HG03196 (cell line): Measurements from ENCODE around the gene FBXO33.

Experiments used
- ATAC-seq: cut with Tn5 transposase; IDR thresholded peaks from one replicate; pipeline ENCODE4 v1.9.1; 2021; ENCODE audit not compliant: unreplicated experiment

FBXO33 gene

DNA sequence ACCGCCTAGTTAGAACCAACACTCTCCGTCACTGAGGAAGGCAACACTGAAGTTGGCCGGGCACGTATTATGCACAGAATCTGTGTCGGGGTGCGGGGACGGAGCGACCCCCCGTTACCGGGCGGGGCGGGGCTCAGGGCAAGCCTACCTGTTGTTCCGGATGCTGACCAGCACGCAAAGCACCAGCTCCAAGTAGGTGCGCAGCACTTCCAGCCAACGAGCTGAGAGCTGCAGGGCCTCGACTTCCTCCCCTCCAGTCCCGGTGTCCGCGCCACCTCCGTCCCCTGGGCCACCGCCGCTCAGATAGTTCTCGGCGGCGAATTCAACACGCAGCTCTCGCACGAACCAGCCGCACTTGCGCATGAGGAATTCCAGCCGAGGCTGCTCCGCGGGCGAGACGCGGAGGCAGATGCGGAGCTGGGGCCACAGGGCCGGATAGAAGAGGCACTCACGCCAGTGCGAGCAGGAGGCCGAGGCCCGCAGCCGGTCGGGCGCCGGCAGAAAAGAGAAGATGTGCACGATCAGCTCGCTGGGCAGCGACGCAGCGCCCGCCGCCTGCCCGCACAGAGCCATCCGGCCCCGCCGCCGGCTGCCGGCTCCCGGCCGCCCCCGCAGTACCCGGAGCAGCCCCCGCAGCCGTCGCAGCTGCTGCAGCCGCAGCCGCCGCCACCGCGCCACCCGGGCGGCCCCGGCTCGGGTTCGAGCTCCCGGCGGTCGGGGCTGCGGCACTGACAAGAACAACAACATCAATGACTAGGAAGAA, 636 bp downstream of the FBXO33 start:
- ATAC-seq, result peak; percentile 24

DNA sequence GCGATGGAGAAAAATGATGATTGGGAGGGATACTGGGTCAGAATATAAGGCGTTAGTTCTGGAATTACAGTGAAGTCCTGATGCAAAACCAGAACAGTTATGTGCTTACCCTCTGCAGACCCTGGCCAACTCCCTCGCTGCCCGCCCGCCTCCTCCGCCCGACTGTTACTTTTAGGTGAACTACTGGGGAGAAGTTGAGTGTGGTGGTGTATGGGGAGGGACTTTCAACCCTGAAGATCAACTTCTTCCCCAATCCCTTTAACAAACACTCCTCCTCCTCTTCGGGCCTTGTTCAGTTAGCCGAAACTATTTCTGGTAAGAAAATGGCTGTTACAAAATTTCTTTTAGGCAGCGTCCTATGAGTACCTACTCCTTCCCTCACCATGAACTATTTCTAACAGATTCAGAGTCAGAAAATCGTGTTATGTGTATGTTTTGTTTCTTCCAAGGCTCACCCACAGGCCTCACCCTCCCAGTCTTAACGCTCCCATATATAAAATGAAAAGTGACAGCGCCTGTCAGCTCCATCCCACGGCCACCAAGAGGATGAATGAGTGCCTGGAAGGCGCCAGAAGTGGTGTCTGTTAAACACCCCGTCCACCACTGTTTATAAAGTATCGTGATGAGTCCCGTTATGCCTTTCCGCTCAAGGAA, 1.3 kb downstream of the FBXO33 start:
- no peak for ATAC-seq

DNA sequence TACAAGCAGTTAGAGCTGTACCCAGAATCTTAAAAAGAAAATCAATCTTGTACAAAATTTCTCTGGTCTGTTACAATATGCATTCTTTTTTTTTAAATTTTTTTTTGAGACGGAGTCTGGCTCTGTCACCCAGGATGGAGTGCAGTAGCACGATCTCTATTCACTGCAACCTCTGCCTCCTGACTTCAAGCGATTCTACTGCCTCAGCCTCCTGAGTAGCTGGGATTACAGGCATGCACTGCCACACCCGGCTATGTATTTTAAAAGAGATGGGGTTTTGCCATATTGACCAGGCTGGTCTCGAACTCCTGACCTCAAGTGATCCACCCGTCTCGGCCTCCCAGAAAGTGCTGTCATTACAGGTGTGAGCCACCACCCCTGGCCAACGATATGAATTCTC, 4.1 kb downstream of the FBXO33 start:
- ATAC-seq, result no peak

DNA sequence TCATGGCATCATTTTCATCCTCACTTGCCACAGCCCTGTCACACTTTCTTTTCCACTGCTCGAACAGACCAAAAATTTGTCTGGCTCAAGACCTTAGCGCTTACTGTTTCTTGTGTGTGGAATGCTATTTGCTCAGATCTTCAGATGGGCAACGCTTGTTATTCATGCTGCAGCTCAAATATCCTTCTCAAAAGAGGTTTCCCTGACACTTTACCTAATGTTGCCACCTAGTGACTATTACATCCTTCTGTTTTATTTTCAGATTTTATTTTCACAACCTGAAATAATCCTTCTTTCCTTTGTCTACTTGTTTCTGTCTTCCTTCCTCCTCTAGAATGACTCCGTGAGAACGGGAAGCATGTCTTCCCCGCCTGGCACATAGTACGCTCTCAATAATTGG, 5.6 kb downstream of the FBXO33 start:
- no peak for ATAC-seq

DNA sequence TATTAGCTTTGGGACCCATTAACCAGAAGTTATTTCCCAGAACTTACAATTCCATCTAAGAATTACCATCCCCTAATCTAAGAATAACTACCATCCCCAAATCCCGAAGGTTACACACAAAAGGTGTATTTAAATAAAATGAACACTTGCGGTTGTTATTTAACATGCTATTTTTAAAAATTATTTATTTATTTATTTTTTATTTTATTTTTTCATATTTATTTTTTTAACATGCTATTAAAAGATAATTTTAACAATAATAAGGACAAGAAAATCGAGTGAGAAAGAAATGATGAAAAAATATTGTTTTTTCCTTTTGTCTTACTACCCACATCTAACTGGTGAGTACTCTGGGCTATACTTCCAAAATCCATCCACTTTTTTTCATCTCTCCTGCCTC, 6.3 kb downstream of the FBXO33 start:
- no peak for ATAC-seq

DNA sequence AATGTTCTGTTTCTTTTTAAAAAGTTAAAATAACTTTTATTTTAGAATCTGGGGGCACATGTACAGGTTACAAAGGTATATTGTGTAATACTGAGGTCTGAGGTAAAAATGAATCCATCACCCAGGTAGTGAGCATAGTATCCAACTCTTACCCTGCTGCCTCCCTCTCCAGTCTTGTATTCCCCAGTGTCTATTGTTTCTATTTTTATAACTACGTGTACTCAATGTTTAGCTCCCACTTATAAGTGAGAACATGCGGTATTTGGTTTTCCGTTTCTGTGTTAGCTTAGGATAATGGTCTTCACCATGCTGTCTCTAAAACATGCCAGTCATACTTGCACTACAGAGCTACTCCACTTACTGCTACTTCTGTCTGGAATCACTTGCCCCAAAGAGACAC, 8.4 kb downstream of the FBXO33 start:
- ATAC-seq, result no peak

DNA sequence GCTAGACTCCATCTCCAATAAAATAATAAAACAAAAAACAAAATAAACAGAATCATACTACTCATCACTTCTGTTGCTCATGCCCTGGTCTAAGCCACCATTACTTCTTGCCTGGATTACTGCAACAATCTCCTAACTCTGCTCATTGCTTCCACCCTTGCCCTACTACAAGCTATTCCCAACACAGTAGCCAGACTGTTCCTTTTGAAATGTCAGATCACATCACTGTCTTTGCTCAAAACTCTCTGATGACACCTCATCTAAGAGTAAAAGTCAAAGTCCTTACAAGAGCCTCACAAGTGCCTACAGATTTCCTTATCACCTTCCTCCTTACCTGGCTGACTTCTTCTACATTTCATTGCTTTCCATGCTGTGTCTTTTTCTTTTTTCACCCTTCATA, 10.0 kb downstream of the FBXO33 start:
- ATAC-seq, result no peak

DNA sequence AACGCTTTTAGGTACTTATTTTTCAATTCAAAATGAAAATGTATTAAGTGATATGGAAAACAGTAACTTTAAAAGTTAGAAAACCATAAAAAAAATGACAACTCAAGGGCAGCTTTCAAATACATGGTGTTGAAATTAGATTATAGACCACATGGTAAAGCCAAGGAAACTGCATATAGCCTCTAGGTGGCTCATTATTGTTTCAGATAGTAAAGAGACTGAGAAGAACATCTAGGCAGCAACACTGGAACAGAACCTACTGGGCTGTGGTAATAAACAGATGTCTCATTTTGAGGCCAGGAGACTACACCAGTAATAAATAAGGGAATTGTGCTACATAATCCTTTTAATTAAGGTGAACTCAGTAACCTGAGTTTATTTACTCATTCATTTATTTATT, 13.0 kb downstream of the FBXO33 start:
- ATAC-seq, result no peak

DNA sequence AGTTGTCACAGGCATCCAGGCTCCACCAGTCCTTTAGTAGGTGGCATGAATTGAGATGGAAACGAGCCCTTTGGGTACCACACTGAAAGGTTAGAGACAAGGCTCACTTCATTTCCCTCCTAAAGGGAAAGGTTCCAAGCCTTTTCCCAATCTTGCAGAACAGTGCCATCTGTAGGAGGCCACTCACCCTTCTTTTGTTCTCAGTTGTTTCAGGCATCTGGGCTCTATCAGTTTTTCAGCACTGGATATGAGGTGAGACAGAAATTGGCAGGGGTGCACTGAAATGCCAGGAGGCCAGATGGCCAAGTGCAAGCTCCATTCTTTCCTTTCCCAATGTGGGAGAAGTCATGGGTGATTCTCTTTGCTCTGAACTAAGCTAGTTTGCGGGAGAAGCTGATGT, 15.2 kb downstream of the FBXO33 start:
- ATAC-seq, result no peak

DNA sequence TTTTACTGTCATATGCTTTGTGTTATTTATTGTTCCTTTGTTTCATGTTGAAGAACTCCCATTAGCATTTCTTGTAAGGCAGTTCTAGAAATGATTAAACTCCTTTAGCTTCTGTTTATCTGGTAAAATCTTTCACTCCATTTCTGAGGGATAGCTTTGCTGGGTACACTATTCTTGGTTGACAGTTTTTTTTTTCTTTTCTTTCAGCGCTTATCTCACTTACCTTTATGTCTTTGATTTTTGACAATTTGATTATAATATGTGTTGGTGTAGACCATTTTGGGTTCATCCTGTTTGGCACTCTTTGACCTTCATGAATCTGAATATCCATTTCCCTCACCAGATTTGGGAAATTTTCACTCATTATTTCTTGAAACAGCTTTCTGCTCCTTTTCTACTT, 16.2 kb downstream of the FBXO33 start:
- ATAC-seq, result no peak

DNA sequence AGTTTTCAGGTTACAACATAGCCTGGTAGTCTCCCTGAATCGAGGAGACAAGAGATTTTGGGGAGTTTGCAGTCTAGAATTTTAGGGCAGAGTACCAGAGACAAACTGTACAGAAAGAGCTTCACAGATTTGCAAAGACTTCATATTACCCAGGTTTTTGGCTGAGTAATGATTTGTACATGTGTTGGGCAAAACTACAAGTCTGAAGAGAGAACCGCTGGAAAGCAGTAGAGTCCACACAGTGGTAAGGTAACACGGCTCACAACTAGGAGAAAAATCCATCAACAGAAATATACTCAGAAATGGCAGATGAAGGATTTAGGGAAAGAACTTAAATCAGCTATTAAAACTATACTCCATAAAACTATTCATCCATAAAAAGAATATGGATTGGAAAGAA, 25.7 kb downstream of the FBXO33 start:
- ATAC-seq, result no peak

DNA sequence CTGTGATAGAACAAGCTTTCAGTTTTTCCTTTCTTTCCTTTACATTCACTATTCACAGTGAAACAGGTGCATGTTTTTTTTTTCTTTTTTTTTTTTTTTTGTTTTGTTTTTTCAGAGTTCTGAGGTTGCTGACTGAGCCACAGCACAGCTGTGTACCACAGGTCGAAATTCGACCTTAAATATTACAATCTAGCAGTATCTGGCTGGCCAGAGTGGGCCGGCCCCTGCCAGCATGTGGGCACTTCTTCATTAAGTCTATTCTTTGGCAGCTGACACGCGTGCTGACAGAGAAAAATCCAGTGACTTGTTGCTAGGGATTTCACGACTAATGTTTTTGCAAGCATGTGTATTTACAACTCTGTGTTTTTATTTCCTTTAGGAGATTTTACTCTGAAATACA, 33.9 kb downstream of the FBXO33 start:
- no peak for ATAC-seq

DNA sequence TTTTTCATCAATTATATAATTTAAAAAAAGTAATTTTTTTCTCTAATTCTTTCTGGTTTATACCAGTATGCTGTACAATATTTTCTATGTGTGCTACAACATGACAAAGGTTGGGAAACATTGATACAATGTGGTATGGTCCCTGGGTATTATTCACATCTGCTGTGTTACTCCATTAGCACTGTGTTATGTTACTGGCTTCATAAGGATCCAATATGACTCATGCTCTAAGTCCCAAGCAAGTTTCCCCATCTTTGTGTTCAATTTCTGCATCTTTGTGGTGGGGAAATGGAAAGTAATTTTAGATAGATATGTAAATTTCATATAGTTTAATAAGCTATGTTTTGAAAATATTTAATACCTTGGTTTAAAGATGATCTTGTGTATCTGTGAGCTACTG, 35.8 kb downstream of the FBXO33 start:
- ATAC-seq, result no peak

DNA sequence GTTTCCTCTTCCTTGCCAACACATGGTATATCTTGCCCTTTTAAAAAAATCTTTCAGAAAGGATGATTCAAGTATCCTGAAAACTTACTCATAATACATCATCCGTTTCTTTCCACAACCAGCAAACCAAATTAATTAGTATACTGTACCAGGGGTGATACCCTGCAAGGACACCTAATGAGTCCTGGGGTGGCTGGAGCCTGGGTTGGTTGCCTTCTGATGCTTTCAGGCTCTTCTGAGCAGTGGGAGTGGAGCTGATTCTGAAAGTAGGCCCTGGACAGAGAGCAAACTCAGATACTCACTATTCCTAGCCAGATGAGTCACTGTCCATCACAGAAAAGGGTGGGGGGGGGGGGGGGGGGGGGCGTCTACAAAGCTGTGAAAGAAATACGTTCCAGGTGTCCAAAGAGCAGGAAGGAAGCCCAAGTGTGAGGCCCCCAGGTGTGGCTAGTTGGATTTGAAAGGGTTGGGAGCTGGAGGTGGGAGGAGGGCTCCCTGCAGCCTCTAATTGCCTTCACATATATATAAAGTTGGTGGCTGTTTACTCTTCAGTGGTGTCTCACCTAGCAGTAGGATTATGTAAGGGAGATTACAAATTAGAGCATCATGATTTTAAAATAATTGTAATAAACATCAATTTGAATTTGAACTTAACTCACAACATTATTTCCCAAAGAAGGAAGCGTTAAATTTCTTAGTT, 36.5 kb downstream of the FBXO33 start:
- ATAC-seq, result no peak

DNA sequence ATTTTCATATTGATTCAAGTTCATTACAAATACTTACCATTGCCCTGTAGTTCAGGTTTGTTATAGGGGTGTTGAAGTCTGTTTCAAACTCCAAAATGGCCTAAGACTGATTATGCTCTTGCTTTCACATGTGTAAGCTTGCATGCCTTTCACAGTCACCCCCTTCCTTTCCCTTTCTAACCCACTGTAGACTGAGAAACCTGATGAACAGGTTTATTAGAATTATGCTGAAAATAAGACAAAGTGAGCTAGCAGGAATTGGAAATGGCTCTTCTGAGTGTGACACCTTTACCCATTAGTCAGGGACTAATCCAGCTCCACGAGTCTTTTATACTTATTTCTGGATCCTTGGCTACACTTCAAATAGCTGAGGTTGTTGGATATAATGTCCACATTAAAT, 38.9 kb downstream of the FBXO33 start:
- ATAC-seq, result no peak

DNA sequence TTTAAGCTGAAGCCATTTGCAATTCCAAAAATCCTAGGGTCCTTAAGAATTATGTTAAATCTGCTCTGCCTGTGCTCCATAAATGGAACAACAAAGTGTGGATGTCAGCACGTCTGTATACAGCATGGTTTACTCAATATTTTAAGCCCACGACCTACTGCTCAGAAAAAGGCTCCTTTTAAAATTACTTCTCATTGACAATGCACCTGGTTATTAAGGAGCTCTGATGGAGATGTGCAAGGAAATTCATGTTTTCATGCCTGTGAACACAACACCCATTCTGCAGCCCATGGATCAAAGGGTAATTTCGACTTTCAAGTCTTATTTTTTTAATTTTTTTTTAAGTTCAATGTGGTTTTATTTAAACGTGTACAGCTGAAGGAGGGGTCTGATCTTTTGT, 48.1 kb downstream of the FBXO33 start:
- no peak for ATAC-seq

DNA sequence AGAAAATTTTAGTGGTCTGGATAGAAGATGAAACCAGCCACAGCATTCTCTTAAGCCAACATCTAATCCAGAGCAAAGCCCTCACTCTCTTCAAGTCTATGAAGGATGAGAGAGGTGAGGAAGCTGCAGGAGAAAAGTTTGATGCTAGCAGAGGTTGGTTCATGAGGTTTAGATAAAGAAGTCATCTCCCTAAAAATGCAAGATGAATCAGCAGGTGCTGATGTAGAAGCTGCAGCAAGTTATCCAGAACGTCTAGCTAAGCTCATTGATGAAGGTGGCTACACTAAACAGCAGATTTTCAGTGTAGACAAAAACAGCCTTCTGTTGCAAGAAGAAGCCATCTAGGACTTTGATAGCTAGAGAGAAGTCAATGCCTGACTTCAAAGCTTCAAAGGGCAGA, 48.5 kb downstream of the FBXO33 start:
- ATAC-seq, result no peak

DNA sequence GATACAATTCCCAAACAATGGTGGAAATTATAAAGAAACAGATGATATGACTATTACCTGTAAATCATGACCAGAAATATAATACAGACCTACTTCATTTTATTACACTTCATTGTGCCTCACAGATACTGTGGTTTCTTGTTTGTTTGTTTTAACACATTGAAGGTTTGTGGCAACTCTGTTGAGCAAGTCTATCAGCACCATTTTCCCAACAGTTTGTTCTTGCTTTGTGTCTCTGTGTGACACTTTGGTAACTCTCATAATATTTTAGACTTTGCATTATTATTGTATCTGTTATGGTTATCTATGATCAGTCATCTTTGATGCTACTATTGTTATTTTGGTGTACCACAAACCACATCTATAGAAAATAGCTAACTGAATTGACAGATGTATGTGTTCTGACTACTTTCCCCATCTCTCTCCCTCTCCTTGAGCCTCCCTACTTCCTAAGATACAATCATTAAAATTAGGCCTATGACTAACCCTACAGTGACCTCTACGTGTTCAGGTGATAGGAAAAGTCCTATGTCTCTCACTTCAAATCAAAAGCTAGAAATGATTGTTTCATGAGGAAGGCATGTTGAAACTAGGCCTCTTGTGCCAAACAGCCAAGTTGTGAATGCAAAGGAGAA, 49.1 kb downstream of the FBXO33 start:
- no peak for ATAC-seq

DNA sequence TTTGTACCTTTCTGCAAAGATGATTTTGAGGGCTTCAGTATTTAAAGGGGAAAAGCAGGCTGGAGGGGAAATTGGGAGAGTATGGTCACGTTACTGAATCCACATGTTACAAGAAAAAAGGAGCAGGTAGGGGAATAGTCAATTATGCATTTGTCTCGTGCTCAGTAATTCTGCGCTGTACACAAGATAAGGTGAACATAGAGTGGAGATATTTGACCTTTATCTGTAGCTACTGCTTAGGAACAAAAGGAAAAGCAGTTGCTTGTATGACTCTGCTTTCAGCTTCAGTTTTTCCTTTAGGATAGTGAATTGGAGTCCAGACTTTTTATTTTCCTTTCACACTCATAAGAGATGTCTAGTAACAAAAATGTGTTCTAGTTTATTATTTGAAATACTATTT, 49.8 kb downstream of the FBXO33 start:
- no peak for ATAC-seq

DNA sequence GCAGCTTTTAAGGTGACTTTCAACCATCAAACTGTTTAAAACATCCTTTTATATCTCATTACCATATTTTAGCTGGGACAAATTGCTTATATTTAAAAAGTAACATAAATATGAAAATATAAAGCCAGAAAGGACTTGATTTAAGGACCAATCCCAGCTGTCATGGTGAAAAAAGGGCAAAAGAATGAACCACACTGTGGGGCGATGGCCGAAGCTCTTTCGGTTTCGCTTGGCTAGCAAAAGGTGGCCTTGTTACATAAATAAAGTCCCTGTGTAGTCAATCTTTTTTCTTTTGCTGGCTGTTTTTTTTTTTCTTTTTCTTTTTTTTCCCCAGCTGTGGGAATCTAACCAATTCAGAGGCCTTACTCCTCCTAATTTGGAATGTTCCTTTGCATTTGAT, 50.9 kb downstream of the FBXO33 start:
- no peak for ATAC-seq

DNA sequence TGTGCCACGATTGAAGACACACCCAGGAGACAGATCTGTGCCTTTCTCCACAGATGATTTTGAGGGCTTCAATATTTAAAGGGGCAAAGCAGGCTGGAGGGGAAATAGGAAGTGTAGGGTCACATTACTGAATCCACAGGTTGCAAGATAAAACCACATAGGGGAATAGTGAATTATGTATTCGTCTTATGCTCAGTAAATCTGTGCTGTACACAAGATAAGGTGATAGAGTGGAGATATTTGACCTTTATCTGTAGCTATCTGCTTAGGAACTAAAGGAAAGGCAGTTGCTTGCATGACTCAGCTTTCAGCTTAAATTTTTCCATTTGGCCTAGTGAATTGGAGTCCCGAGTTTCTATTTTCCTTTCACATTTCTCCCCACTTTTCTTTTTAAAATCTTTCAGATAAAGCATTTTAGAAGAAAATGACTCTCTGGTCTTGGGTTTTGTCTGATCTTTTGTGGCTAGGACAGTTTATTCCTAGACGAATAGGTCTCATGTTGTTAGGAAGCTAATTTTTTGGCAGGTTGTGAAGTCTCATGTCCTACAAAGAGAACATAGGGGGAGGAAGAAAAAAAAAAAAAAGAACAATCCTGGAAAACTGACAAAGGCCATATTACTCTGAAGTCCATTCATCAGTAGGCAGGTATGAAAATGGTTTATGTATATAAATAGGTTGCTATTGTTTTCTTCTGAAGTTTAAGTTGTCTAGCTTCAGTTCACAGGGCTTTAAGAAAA, 55.4 kb downstream of the FBXO33 start:
- no peak for ATAC-seq
